Kidney epithelial cell (primary cell): ENCODE results near the gene GCC1. TPM values are rescaled to one million over a fixed set of nuclear protein-coding genes. Genes with fewer than 3 reads are reported as not detected.

Experiments used
- DNase-seq: peaks from one replicate; pipeline ENCODE4 v3.0.0-alpha.2; 2010; ENCODE audit warnings: low read depth
- H3K27me3 ChIP-seq: 2 replicates; pipeline ENCODE4 v1.6.0; 2011; ENCODE audit warnings: low read length; ENCODE audit not compliant: control insufficient read depth, insufficient read depth
- H3K36me3 ChIP-seq: 2 replicates; pipeline ENCODE4 v1.5.1; 2011; ENCODE audit warnings: low read length; ENCODE audit not compliant: control insufficient read depth, insufficient read depth
- H3K4me3 ChIP-seq: 2 replicates; pipeline ENCODE4 v1.5.1; 2011; ENCODE audit warnings: low read depth, mild to moderate bottlenecking, control low read depth, low read length
- total RNA-seq: library from RNA; depleted of rRNA; stranded (reverse); fragments of >200 nt; gene quantifications from 2 replicates; pipeline ENCODE4 v1.2.3, GENCODE V29; 2015
- TF ChIP-seq, protein P1 (sequence below): IDR thresholded peaks from 2 replicates; pipeline ENCODE4 v1.5.1; 2011; ENCODE audit warnings: mild to moderate bottlenecking, moderate library complexity, low read length, control low read depth, inconsistent platforms; ENCODE audit not compliant: insufficient read depth, poor library complexity, severe bottlenecking

The GCC1 gene
- total RNA-seq, 1 donor from 2014 or later, result 35.0 TPM

DNA sequence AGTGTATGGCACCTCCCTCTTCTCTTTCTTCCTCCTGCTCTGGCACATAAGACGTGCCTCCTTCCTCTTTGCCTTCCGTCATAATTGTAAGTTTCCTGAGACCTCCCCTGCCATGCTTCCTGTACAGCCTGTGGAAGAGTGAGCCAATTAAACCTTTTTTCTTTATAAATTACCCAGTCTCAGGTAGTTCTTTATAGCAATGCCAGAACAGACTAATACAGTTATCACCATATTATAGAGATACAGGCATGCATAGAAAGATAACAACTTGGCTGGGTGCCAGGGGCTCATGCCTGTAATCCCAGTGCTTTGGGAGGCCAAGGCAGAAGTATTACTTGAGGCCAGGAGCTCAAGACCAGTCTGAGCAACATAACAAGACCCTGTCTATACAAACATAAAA is 53.2 kb downstream of the GCC1 start:
- H3K4me3 ChIP-seq, result no peak overlapping the region
- peaks cover 19% of the 10 kb centered on the region for H3K27me3 ChIP-seq
- DNase-seq, result no peak
- no peaks in the 10 kb centered on the region for H3K36me3 ChIP-seq
- TF ChIP-seq, protein P1, sequence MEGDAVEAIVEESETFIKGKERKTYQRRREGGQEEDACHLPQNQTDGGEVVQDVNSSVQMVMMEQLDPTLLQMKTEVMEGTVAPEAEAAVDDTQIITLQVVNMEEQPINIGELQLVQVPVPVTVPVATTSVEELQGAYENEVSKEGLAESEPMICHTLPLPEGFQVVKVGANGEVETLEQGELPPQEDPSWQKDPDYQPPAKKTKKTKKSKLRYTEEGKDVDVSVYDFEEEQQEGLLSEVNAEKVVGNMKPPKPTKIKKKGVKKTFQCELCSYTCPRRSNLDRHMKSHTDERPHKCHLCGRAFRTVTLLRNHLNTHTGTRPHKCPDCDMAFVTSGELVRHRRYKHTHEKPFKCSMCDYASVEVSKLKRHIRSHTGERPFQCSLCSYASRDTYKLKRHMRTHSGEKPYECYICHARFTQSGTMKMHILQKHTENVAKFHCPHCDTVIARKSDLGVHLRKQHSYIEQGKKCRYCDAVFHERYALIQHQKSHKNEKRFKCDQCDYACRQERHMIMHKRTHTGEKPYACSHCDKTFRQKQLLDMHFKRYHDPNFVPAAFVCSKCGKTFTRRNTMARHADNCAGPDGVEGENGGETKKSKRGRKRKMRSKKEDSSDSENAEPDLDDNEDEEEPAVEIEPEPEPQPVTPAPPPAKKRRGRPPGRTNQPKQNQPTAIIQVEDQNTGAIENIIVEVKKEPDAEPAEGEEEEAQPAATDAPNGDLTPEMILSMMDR, result no peak

Other genes with a start within 250 kb of the GCC1 start
- gene ZNF800, start 192.9 kb downstream of the GCC1 start, total RNA-seq, result 18.3 and 24.2 TPM in 2 replicates
- 330 and 355 TPM in 2 replicates for gene ARF5, start 2.8 kb upstream of the GCC1 start, total RNA-seq
- gene FSCN3, start 8.1 kb upstream of the GCC1 start, total RNA-seq, result 4.1 and 5.5 TPM in 2 replicates
- gene PAX4, start 32.5 kb upstream of the GCC1 start, total RNA-seq, result not detected in 2 replicates
- gene SND1, start 66.6 kb upstream of the GCC1 start, total RNA-seq, result 234 and 257 TPM in 2 replicates